HEK293T (cell line): ENCODE data around the gene ISM1.
"Not testable (repeated sequence)": the region's sequence is repeated elsewhere in the genome, so short reads cannot be mapped to it uniquely, and the experiment has no call there.

Source experiments
- CTCF ChIA-PET: fragments of 350-600 bp; formaldehyde crosslinking; extraction: SDS; loops from one replicate; lab custom pipeline; 2021; ENCODE audit warnings: antibody characterized with exemption, inconsistent platforms; lab: Yijun Ruan, JAX
- POLR2A ChIA-PET: fragments of 350-600 bp; formaldehyde crosslinking; extraction: SDS; loops from one replicate; lab custom pipeline; 2020; ENCODE audit warnings: antibody characterized with exemption, inconsistent platforms; lab: Yijun Ruan, JAX
- DNase-seq: peaks from one replicate; pipeline ENCODE4 v3.0.0; 2012; ENCODE audit warnings: mixed read lengths; ENCODE audit errors: extremely low spot score
- ARNT ChIP-seq: fragments of 450-650 bp; IDR thresholded peaks from 2 replicates; pipeline ENCODE4 v1.6.1; 2017; ENCODE audit warnings: mild to moderate bottlenecking
- BHLHE40 ChIP-seq: fragments of 450-650 bp; IDR thresholded peaks from 2 replicates; pipeline ENCODE4 v1.6.1; 2016; ENCODE audit warnings: mild to moderate bottlenecking, moderate library complexity, borderline replicate concordance
- CTBP1 ChIP-seq: fragments of 450-650 bp; IDR thresholded peaks from 2 replicates; pipeline ENCODE4 v1.6.1; 2016; ENCODE audit warnings: borderline replicate concordance
- ELF4 ChIP-seq: fragments of 450-650 bp; IDR thresholded peaks from 2 replicates; pipeline ENCODE4 v1.6.1; 2017; ENCODE audit warnings: antibody characterized with exemption
- FOXA1 ChIP-seq: fragments of 450-650 bp; IDR thresholded peaks from 2 replicates; pipeline ENCODE4 v1.6.1; 2016; ENCODE audit warnings: mild to moderate bottlenecking
- FOXK2 ChIP-seq: fragments of 450-650 bp; IDR thresholded peaks from 2 replicates; pipeline ENCODE4 v1.6.1; 2016; ENCODE audit warnings: mild to moderate bottlenecking
- FOXM1 ChIP-seq: fragments of 450-650 bp; IDR thresholded peaks from 2 replicates; pipeline ENCODE4 v1.6.1; 2017; ENCODE audit warnings: mild to moderate bottlenecking, borderline replicate concordance
- HDGF ChIP-seq: fragments of 450-650 bp; IDR thresholded peaks from 2 replicates; pipeline ENCODE4 v1.6.1; 2017; ENCODE audit warnings: antibody characterized with exemption, borderline replicate concordance
- L3MBTL2 ChIP-seq: fragments of 450-650 bp; conservative IDR thresholded peaks from 2 replicates; pipeline ENCODE4 v1.6.1; 2016; ENCODE audit warnings: mild to moderate bottlenecking
- LEF1 ChIP-seq: fragments of 450-650 bp; IDR thresholded peaks from 2 replicates; pipeline ENCODE4 v1.6.1; 2017; ENCODE audit warnings: mild to moderate bottlenecking, borderline replicate concordance
- NFRKB ChIP-seq: fragments of 450-650 bp; IDR thresholded peaks from 2 replicates; pipeline ENCODE4 v1.6.1; 2016; ENCODE audit warnings: mild to moderate bottlenecking, moderate library complexity
- SP1 ChIP-seq: fragments of 450-650 bp; IDR thresholded peaks from 2 replicates; pipeline ENCODE4 v1.6.1; 2017
- SUZ12 ChIP-seq: fragments of 450-650 bp; IDR thresholded peaks from 2 replicates; pipeline ENCODE4 v1.6.1; 2016; ENCODE audit warnings: mild to moderate bottlenecking
- TARDBP ChIP-seq: fragments of 450-650 bp; IDR thresholded peaks from 2 replicates; pipeline ENCODE4 v1.6.1; 2016
- ZNF384 ChIP-seq: fragments of 450-650 bp; IDR thresholded peaks from 2 replicates; pipeline ENCODE4 v1.6.1; 2016
- TF ChIP-seq, protein P1 (sequence below): fragments of 450-650 bp; IDR thresholded peaks from 2 replicates; pipeline ENCODE4 v1.6.1; 2016

ISM1 gene

DNA sequence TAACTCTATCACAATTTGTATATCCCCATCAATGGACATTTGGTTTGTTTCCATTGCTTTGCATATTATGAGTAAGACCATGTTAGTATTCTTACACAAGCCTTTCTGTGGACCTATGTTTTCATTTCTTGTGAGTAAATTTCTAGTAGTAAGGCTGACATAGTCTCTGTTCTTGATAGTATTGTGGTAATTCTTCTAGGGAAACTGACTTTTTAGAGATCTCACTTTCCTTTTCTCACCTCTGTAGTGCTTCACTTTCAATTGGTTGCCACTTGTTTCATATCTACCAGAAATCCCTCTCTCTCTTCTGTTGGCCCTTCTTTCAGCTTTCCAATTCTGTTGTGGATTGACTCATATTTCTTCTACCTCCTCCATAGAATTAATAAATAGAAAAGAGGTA, 8.5 kb downstream of the ISM1 start:
- CTCF ChIA-PET: no interaction called here
- no peak for DNase-seq
- POLR2A ChIA-PET: no interaction called here
- TF ChIP-seq FOXM1 (no peak), SP1 (no peak), HDGF (no peak), FOXA1 (no peak), ZNF384 (no peak), SUZ12 (no peak), ELF4 (no peak), BHLHE40 (no peak), TARDBP (no peak)
- TF ChIP-seq, protein P1, sequence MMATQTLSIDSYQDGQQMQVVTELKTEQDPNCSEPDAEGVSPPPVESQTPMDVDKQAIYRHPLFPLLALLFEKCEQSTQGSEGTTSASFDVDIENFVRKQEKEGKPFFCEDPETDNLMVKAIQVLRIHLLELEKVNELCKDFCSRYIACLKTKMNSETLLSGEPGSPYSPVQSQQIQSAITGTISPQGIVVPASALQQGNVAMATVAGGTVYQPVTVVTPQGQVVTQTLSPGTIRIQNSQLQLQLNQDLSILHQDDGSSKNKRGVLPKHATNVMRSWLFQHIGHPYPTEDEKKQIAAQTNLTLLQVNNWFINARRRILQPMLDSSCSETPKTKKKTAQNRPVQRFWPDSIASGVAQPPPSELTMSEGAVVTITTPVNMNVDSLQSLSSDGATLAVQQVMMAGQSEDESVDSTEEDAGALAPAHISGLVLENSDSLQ: no peak

DNA sequence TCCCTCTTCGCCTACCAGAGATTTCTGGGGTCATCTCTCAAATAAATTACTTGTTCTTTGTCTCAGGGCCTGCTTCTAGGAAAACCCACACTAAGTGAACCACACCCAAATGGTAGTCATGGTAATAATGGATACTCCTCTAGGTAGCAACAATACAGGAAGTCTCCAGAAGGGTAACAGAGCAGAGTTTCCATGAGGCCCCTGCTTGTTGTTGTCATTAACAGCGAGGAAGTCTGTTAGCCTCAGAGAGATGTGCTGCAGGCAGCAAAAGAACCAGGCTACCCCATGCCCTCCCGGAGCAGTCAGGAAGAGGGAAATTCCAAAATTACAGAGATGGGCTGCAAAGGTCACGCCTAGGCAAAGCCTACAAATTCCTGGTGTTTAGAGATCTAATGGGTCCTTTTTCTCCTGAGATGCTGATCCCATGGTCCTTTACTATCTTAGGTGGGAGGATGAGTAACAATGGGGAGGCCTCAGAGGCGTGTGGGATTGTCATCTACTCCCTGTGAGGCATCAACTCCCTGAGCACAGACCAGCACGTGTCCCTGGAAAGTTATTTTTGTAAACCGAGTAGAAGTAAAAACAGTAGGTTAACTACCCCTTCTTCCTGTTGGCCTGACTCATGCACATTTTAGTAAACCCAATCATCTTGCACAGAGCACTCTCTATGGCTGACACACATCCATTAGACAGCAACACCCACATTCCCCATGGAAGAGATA, 10.1 kb downstream of the ISM1 start:
- no peak for DNase-seq
- TF ChIP-seq BHLHE40 (no peak), ZNF384 (no peak), CTBP1 (no peak), SP1 (no peak), FOXM1 (no peak), FOXK2 (no peak), L3MBTL2 (no peak), FOXA1 (no peak), SUZ12 (no peak), TARDBP (no peak)
- TF ChIP-seq, protein P1: no peak
- ChIA-PET CTCF (no interaction called here), POLR2A (no interaction called here)

DNA sequence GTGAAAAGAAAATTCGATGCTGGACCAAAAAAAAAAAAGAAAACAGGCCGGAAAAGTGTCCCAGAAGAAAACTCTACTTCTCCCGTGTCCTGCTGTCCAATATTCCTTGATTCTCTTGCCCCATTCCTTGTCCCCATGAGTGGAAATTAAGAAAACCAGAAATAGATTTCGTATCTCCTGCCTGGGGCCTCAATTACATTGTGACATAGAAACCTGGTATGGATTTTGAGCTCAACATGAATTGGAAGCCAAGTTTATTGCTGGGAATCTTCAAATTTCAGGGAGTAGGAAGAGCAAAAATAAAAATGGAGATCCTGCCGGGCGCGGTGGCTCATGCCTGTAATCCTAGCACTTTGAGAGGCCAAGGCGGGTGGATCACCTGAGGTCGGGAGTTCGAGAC, 11.9 kb downstream of the ISM1 start:
- CTCF ChIA-PET: no interaction called here
- no peak for DNase-seq

DNA sequence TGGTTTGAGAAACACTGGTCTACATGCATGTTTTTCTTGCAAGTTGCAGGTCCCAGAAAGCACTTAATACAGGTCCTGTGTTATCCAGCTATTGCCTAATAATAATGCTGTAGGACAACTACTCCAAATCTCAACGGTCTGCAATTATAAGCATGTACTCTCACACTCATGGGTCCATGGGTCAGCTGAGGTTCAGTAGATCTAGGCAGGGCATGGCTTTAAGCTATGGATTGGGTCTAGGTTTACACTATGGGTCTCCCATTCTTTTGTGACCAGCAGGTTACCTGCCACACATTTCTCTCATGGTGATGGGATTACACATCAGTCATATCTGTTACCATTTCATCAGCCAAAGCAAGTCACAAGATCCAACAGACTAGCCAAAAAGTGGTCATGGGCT, 13.9 kb downstream of the ISM1 start:
- ChIA-PET POLR2A (no interaction called here), CTCF (no interaction called here)
- no peak for DNase-seq
- TF ChIP-seq, protein P1: no peak
- TF ChIP-seq TARDBP: no peak
- TF ChIP-seq BHLHE40: no peak
- TF ChIP-seq FOXK2: no peak
- TF ChIP-seq LEF1: no peak
- no peak for TF ChIP-seq HDGF
- TF ChIP-seq ARNT: no peak
- TF ChIP-seq FOXM1: no peak
- no peak for TF ChIP-seq CTBP1
- no peak for TF ChIP-seq SUZ12
- no peak for TF ChIP-seq NFRKB

More for the DNA sequence above, 11.9 kb downstream of the ISM1 start:
- POLR2A ChIA-PET: no interaction called here
- TF ChIP-seq TARDBP (no peak), HDGF (no peak), BHLHE40 (no peak), ELF4 (no peak)

DNA sequence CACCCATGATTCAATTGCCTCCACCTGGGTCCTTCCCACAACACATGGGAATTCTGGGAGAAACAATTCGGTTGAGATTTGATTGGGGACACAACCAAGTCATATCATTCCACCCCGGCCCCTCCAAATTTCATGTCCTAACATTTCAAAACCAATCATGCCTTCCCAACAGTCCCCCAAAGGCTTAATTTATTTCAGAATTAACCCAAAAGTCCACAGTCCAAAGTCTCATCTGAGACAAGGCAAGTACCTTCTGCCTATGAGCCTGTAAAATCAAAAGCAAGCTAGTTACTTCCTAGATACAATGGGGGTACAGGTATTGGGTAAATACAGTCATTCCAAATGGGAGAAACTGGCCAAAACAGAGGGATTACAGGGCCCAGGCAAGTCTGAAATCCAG, 15.3 kb downstream of the ISM1 start:
- CTCF ChIA-PET, DNase-seq, POLR2A ChIA-PET: not testable (repeated sequence)

DNA sequence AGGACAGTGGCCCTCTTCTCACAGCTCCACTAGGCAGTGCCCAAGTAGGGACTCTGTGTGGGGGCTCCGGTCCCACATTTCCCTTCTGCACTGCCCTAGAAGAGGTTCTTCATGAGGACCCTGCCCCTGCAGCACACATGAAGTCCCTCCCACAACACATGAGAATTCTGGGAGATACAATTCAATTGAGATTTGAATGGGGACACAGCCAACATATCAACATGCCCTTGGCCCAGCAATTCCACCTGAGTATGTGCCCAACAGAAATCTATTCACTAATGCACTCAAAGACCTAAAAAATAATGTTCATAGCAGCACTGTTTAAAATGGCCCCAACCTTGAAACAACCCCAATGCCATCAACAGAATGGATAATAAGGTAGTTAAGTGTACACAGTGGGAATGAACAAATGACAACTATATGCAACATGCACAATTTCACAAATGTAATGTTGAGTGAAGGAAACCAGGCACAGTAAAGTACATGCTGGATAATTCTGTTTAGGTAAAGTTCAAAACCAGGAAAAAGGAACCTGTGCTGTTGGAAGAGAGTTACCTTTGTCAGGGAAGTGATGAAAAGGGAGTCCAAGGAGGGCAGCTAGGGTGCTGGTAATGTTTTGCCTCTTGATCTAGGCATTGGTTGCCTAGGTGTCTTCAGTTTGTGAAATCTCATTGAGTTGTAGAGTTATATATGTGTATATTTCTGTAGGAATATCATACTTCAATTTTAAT, 16.1 kb downstream of the ISM1 start:
- CTCF ChIA-PET: no interaction called here
- POLR2A ChIA-PET: no interaction called here
- DNase-seq: no peak
- TF ChIP-seq, protein P1: no peak
- TF ChIP-seq FOXA1: no peak
- no peak for TF ChIP-seq NFRKB
- no peak for TF ChIP-seq SP1
- no peak for TF ChIP-seq SUZ12
- no peak for TF ChIP-seq FOXK2
- TF ChIP-seq FOXM1: no peak
- TF ChIP-seq HDGF: no peak
- no peak for TF ChIP-seq TARDBP
- TF ChIP-seq ARNT: no peak
- no peak for TF ChIP-seq CTBP1
- no peak for TF ChIP-seq ZNF384
- TF ChIP-seq L3MBTL2: no peak
- no peak for TF ChIP-seq BHLHE40
- no peak for TF ChIP-seq ELF4
- TF ChIP-seq LEF1: no peak
